Activated CD8-positive, alpha-beta memory T cell treated with anti-CD3 and anti-CD28 coated beads, Interleukin-2, amount 10 ng/mL, durations not matched to agents 7 days and 5 days (primary cell): ENCODE measurements around the gene MMP12. TPM values are rescaled to one million over a fixed set of nuclear protein-coding genes. Genes with fewer than 3 reads are reported as not detected.

Source experiments
- ATAC-seq: fragments of 150-1000 bp; cut with Tn5 transposase; one replicate; pipeline ENCODE4 v1.10.0; 2021; ENCODE audit warnings: moderate library complexity
- CTCF ChIA-PET: fragments of 350-600 bp; sonication (Branson Sonifier 250); formaldehyde crosslinking; loops from one replicate; lab custom pipeline; 2021; ENCODE audit warnings: antibody characterized with exemption; lab: Charles Lee
- DNase-seq: peaks from one replicate; pipeline ENCODE4 v3.0.0-alpha.2; 2020
- H3K27ac Mint-ChIP-seq: one replicate; pipeline ENCODE4 v1.8.0; 2021; ENCODE audit warnings: mild to moderate bottlenecking, mixed read lengths
- H3K27me3 Mint-ChIP-seq: one replicate; pipeline ENCODE4 v1.8.0; 2021; ENCODE audit warnings: mixed read lengths
- H3K36me3 Mint-ChIP-seq: one replicate; pipeline ENCODE4 v1.8.0; 2021; ENCODE audit warnings: mild to moderate bottlenecking, mixed read lengths
- H3K4me1 Mint-ChIP-seq: one replicate; pipeline ENCODE4 v1.8.0; 2021; ENCODE audit warnings: mixed read lengths
- H3K4me3 Mint-ChIP-seq: one replicate; pipeline ENCODE4 v1.8.0; 2021; ENCODE audit warnings: mild to moderate bottlenecking, moderate library complexity, mixed read lengths
- H3K9me3 Mint-ChIP-seq: one replicate; pipeline ENCODE4 v1.8.0; 2022; ENCODE audit warnings: low read depth, mixed read lengths
- total RNA-seq, 2 experiments: library from RNA; stranded (reverse); gene quantifications; one replicate each; pipeline ENCODE4 v1.2.3, GENCODE V29; 2021

The MMP12 gene
- total RNA-seq, 2 experiments from 2014 or later = not detected

GRCh38 chr11:102837646-102838045, 37.1 kb downstream of the MMP12 start:
- Mint-ChIP-seq H3K27ac (no peak overlapping the region), H3K36me3 (no peaks in the 10 kb centered on the region), H3K4me1 (no peaks in the 10 kb centered on the region), H3K27me3 (peaks cover 4% of the 10 kb centered on the region), H3K9me3 (no peaks in the 10 kb centered on the region), H3K4me3 (no peak overlapping the region)
- CTCF ChIA-PET = no interaction called here
- DNase-seq (no peak), ATAC-seq (no peak)

GRCh38 chr11:102837156-102837555, 37.6 kb downstream of the MMP12 start:
- CTCF ChIA-PET = no interaction called here
- H3K27me3 Mint-ChIP-seq = peaks cover 9% of the 10 kb centered on the region
- DNase-seq = no peak
- no peak overlapping the region for H3K27ac Mint-ChIP-seq
- ATAC-seq = no peak
- H3K4me3 Mint-ChIP-seq = no peak overlapping the region
- no peaks in the 10 kb centered on the region for H3K36me3 Mint-ChIP-seq
- no peaks in the 10 kb centered on the region for H3K9me3 Mint-ChIP-seq
- no peaks in the 10 kb centered on the region for H3K4me1 Mint-ChIP-seq

- Mint-ChIP-seq H3K4me3 (no peak overlapping the region), H3K27me3 (peaks cover 17% of the 10 kb centered on the region), H3K36me3 (no peaks in the 10 kb centered on the region), H3K9me3 (no peaks in the 10 kb centered on the region), H3K4me1 (no peaks in the 10 kb centered on the region), H3K27ac (no peak overlapping the region)
- no peak for DNase-seq
- CTCF ChIA-PET = no interaction called here
- ATAC-seq = no peak
Measured at GRCh38 chr11:102836290-102836875, 38.4 kb downstream of the MMP12 start.

- H3K27me3 Mint-ChIP-seq = peaks cover 29% of the 10 kb centered on the region
- no peaks in the 10 kb centered on the region for H3K9me3 Mint-ChIP-seq
- no peaks in the 10 kb centered on the region for H3K4me1 Mint-ChIP-seq
- H3K4me3 Mint-ChIP-seq = no peak overlapping the region
- H3K36me3 Mint-ChIP-seq = no peaks in the 10 kb centered on the region
- H3K27ac Mint-ChIP-seq = no peak overlapping the region
- no peak for DNase-seq
- CTCF ChIA-PET = interaction anchor here (1.0 kb wide), 1 partner anchor 107 kb away, joined by 3 read pairs; no protein-coding TSS in a partner anchor
- ATAC-seq = no peak
Measured at GRCh38 chr11:102833731-102834130, 41.1 kb downstream of the MMP12 start.

GRCh38 chr11:102832612-102833011, 42.2 kb downstream of the MMP12 start:
- H3K27me3 Mint-ChIP-seq = peaks cover 29% of the 10 kb centered on the region
- H3K4me1 Mint-ChIP-seq = no peaks in the 10 kb centered on the region
- no peak for DNase-seq
- H3K4me3 Mint-ChIP-seq = no peak overlapping the region
- H3K36me3 Mint-ChIP-seq = no peaks in the 10 kb centered on the region
- H3K27ac Mint-ChIP-seq = no peak overlapping the region
- ATAC-seq = no peak
- CTCF ChIA-PET = no interaction called here
- H3K9me3 Mint-ChIP-seq = no peaks in the 10 kb centered on the region

GRCh38 chr11:102831489-102832440, 43.0 kb downstream of the MMP12 start:
- Mint-ChIP-seq H3K4me3 (no peak overlapping the region), H3K9me3 (no peaks in the 10 kb centered on the region), H3K36me3 (no peaks in the 10 kb centered on the region), H3K27me3 (peaks cover 27% of the 10 kb centered on the region), H3K4me1 (no peaks in the 10 kb centered on the region), H3K27ac (no peak overlapping the region)
- CTCF ChIA-PET = no interaction called here
- ATAC-seq = no peak
- no peak for DNase-seq

GRCh38 chr11:102831128-102831488, 43.7 kb downstream of the MMP12 start:
- Mint-ChIP-seq H3K9me3 (no peaks in the 10 kb centered on the region), H3K4me3 (no peak overlapping the region), H3K27ac (no peak overlapping the region), H3K4me1 (no peaks in the 10 kb centered on the region), H3K27me3 (peaks cover 27% of the 10 kb centered on the region), H3K36me3 (no peaks in the 10 kb centered on the region)
- DNase-seq (no peak), ATAC-seq (no peak)
- CTCF ChIA-PET = no interaction called here

GRCh38 chr11:102830001-102830727, 44.6 kb downstream of the MMP12 start:
- DNase-seq (no peak), ATAC-seq (no peak)
- Mint-ChIP-seq H3K27me3 (peaks cover 27% of the 10 kb centered on the region), H3K4me1 (no peaks in the 10 kb centered on the region), H3K9me3 (no peaks in the 10 kb centered on the region), H3K27ac (no peak overlapping the region), H3K36me3 (no peaks in the 10 kb centered on the region), H3K4me3 (no peak overlapping the region)
- CTCF ChIA-PET = no interaction called here

GRCh38 chr11:102829316-102830000, 45.3 kb downstream of the MMP12 start:
- Mint-ChIP-seq H3K27ac (no peak overlapping the region), H3K36me3 (no peaks in the 10 kb centered on the region), H3K9me3 (no peaks in the 10 kb centered on the region), H3K4me3 (no peak overlapping the region), H3K27me3 (peaks cover 27% of the 10 kb centered on the region), H3K4me1 (no peaks in the 10 kb centered on the region)
- CTCF ChIA-PET = no interaction called here
- no peak for DNase-seq
- ATAC-seq = no peak

GRCh38 chr11:102824556-102824955, 50.2 kb downstream of the MMP12 start:
- Mint-ChIP-seq H3K27me3 (no peaks in the 10 kb centered on the region), H3K27ac (no peak overlapping the region), H3K4me1 (no peaks in the 10 kb centered on the region), H3K4me3 (no peak overlapping the region), H3K36me3 (no peaks in the 10 kb centered on the region), H3K9me3 (no peaks in the 10 kb centered on the region)
- DNase-seq (no peak), ATAC-seq (no peak)
- CTCF ChIA-PET = no interaction called here

- Mint-ChIP-seq H3K4me1 (no peaks in the 10 kb centered on the region), H3K27ac (no peak overlapping the region), H3K9me3 (no peaks in the 10 kb centered on the region), H3K36me3 (no peaks in the 10 kb centered on the region), H3K4me3 (no peak overlapping the region), H3K27me3 (no peaks in the 10 kb centered on the region)
- ATAC-seq = no peak
- CTCF ChIA-PET = interaction anchor here (0.6 kb wide), 1 partner anchor 95 kb away, joined by 4 read pairs; no protein-coding TSS in a partner anchor
- no peak for DNase-seq
Measured at GRCh38 chr11:102819491-102819890, 55.3 kb downstream of the MMP12 start.

- CTCF ChIA-PET = no interaction called here
- H3K4me3 Mint-ChIP-seq = no peak overlapping the region
- H3K9me3 Mint-ChIP-seq = no peaks in the 10 kb centered on the region
- H3K27me3 Mint-ChIP-seq = peaks cover 9% of the 10 kb centered on the region
- no peaks in the 10 kb centered on the region for H3K4me1 Mint-ChIP-seq
- no peak for ATAC-seq
- no peaks in the 10 kb centered on the region for H3K36me3 Mint-ChIP-seq
- no peak for DNase-seq
- H3K27ac Mint-ChIP-seq = no peak overlapping the region
Measured at GRCh38 chr11:102813484-102813883, 61.3 kb downstream of the MMP12 start.
